ENCODE data around the gene MAPK13. TPM values are rescaled to one million over a fixed set of nuclear protein-coding genes. Genes with fewer than 3 reads are reported as not detected.

MAPK13 gene
- polyA plus RNA-seq, 3 donors: 10.6 to 35.1 (median 12.1) TPM

DNA sequence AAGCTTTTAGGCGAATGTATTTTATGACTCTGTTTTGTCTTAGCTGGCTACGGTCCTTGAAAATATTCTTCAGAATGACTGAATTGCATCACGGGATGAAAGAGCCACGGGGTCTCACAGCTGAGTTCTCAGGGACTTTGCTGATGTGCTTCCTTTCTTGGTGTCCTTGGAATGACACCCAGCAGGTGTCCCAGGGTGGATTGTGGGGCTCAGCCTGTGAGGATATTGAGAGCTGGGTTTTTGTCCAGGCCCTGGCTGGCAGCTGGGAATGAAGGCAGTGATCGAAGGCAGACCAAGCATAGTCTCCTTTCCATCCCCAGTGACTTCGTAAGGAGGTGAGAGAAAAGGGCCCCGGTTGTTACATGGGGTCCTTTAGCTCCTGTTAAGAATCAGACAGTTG is 18.8 kb upstream of the MAPK13 start:
- no peak overlapping the region for H3K27ac ChIP-seq (ENCODE audit: low read depth, low read length)
- 91 to 96% (median 95%) methylated on average over 7 of the region's 7 CpGs for WGBS, 3 donors

DNA sequence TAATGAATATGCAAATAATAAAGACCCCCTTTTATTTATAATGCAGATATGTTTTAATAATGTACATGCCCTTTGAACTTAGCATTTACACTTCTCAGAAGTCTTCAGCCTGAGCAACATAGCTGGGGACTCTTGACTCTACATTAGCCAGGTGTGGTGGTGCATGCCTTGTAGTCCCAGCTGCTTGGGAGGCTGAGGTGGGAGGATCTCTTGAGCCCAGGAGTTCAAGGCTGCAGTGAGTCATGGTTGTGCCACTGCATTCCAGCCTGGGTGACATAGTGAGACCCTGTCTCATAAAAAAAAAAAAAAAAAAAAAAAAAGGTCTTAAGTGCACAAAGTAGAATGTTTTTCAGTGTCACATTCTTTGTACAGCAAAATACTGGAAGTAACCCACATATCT is 17.3 kb upstream of the MAPK13 start:
- no peak overlapping the region for H3K27ac ChIP-seq (ENCODE audit: low read depth, low read length)

DNA sequence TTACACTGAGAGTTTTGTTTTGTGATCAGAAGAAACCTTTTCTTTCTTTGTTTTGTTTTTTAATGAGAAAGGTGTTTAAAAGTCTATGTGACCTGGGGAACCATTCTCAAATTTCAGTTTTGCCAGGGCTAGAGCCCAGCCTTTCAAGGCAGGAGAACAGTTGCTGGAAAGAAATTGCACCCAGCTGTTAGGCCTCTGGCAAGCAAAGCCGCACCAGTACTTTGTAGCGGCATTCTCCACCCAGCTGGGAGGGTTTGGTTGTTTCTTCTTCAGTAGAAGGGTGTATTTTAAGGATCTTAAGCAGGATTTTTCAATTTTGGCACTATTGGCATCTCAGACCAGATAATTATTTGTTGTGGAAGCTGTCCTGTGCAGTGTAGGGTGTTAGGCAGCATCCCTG is 16.6 kb upstream of the MAPK13 start:
- 81 to 85% (median 82%) methylated on average over 2 of the region's 2 CpGs for WGBS, 3 donors
- H3K27ac ChIP-seq (ENCODE audit: low read depth, low read length): no peak overlapping the region

DNA sequence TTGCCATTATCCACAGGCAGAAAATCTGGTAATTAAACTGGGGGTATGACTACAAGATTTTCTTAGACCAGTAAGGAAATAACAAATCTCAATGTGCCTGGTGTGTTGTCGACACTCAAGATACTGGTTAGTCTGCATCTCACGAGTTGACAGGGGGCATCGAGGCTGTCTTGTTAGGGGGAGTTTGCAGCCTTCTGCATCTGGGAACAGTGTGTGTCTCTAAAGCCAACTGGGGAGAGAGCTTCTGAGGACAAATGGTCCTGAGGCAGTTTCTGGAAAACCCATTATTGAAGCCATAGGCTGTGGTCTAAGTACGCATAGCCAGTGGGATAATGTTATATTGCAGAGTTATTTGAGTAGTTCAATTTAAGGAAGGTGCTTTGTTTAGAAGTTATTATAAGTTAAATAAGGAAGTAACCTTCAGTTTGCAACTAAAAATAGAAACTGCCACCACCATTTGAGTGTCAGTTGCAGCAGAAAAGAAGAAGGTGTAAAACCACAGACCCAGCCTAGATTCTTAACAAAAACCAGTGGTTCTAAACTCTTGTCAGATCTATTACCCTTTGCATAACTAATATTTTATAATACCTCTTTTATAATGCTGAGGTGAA is 15.4 kb upstream of the MAPK13 start:
- H3K27ac ChIP-seq (ENCODE audit: low read depth, low read length): no peak overlapping the region
- 52 to 63% (median 63%) methylated on average over 4 of the region's 4 CpGs for WGBS, 3 donors

DNA sequence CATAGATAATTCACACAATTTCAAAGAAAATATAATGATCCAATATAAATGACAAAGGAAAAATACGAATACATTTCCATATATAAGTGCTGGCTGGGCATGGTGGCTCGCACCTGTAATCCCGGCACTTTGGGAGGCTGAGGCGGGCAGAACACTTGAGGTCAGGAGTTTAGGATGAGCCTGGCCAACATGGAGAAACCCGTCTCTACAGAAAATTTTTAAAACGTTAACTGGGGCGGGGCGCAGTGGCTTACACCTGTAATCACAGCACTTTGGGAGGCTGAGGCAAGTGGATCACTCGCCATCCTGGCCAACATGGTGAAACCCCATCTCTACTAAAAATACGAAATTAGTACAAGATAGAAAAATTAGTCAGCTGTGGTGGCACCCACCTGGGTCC is 14.9 kb upstream of the MAPK13 start:
- WGBS, 3 donors: 90 to 92% (median 90%) methylated on average over 10 of the region's 10 CpGs

DNA sequence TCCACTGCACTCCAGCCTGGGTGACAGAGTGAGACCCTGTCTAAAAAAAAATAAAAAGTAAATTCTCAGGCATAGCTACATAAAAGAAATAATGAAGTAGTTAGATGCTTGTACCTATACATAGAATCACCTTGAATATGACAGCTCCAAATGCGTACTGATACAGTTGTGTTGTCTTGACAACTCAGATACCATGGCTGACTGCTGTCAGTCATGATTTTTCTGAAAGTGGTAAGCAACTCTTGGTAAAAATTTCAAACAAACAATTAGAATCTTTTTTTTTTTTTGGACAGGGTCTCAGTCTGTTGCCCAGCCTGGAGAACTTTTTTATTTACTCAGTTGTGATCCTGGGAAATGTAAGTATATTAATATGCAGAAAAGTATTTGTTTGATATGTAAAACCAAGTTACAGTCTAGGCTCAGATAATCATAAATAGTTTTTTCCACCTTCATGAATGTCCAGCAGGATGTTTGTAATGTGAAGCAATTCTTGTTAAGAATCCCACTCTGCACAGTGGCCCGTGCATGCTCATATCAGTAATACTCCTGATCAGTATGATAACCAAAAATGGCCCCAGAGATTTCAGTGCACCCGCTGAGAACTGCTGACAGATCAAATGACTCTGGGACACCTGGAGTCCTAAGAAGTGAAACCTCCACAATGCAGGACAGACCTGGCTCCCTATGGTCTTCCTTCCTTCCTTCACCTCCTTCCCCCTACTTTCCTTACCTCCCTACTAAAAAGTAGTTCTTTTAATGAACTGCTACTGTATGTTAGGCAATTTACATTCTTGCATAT is 14.0 kb upstream of the MAPK13 start:
- no peak overlapping the region for H3K27ac ChIP-seq (ENCODE audit: low read depth, low read length)
- WGBS, 3 donors: 48 to 85% (median 83%) methylated on average over 3 of the region's 3 CpGs

More for the DNA sequence above, 14.9 kb upstream of the MAPK13 start:
- H3K27ac ChIP-seq (ENCODE audit: low read depth, low read length): no peak overlapping the region

DNA sequence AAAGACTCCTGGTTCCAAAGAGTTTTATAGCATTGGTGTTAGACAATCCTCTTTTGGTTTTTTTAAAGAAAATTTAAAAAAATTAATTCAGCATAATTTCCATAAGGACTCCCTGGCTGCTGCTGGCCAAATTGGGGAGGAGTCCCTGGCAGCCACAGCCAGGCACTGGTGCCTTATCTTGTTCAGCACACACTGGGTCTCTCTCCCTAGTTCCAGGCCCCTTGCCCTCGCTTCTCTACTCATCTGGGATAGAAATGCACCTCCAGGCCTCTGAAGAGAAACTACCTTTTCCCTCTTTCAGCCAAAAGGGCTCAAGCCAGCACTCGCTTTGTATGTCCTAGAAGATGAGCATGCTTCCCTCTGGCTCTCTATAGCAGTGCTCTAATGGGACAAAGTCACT is 13.4 kb upstream of the MAPK13 start:
- 94 to 100% (median 96%) methylated on average over 2 of the region's 2 CpGs for WGBS, 3 donors
- H3K27ac ChIP-seq (ENCODE audit: low read depth, low read length): no peak overlapping the region

DNA sequence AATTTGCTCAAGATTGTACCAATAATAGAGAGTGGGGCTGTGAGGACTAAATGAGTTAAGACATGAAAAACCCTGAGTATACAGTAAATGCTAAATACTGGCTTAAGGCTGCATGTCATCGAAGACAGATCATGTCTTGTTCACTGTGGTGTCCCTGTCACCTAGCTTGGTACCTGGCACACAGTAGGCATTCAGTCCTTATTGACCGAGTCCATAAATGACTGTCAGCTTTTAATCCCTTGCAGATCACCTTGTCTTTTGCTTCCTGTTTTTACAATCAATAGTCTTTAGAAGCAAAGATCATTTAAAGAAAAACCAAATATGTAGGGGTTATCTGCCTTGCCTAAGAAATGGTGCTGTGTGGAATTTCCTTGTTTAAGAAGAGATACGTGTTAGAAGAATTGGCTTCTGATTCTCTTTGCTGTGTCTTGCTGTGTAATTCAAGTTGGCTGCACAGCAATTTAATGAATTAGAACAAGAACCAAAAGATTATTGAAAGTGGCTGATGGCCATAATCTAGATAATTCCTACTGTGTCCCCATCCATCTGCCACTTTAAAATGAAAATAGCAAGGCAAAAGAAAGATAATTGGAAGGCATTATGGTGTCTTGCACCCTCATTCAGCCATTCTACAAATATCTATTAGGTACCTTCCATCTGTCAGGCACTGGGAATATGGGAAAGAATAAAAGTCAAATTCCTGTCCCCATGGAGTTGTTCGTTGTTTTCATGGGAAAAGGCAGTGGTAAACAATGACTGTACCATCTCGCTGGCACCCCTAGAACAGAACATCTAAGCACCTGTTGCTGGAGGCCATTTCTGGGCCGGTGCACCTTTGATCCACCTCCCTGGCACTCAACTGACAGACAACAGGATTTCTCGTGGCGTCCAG is 12.4 kb upstream of the MAPK13 start:
- WGBS, 3 donors: 82 to 87% (median 84%) methylated on average over 8 of the region's 8 CpGs
- no peak overlapping the region for H3K27ac ChIP-seq (ENCODE audit: low read depth, low read length)

DNA sequence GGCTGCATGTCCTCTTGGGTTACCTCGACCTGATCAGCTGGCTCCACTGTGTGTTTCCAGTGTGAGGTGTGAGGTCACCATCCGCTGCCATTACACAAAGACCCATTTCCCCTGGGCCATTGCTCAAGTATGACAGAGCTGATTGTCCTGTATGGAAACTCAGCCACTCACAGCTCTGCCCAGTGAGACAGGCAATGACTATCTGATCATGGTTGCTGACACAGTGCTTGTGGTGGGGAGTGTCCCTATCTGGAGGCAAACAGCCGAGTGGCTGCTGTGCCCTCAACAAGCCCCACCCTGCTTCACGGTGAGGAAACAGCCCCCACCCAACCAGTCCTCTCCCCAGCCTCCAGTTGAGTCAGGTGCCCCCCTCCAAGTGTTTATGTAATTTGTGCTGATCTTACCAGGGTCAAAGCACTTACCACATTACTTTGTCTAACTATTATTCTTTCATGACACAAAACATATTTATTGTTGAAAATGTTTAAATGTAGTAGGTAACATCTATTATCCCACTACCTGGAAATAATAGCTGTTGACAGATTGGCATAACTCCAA is 11.7 kb upstream of the MAPK13 start:
- H3K27ac ChIP-seq (ENCODE audit: low read depth, low read length): no peak overlapping the region
- 35 to 67% (median 39%) methylated on average over 4 of the region's 4 CpGs for WGBS, 3 donors

DNA sequence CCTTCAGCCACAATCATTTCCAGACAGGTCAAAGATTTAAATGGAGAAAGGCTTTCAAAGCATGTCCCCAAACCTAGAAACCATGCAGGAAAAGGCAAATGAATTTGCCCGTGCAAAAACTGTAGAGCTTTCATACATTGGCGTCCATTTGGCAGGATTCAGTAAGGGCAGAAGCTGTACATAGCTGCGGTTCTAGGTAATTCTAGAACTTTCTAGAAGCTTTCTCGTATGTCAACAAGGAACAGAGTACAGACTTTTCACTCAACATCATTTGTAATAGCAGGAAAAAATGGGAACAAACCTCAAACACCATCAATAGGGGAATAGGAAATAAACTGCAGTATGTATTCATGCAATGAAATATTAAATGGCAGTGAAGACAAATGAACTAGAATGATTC is 11.1 kb upstream of the MAPK13 start:
- WGBS, 3 donors: 70 to 79% (median 76%) methylated on average over 4 of the region's 4 CpGs
- no peak overlapping the region for H3K27ac ChIP-seq (ENCODE audit: low read depth, low read length)

DNA sequence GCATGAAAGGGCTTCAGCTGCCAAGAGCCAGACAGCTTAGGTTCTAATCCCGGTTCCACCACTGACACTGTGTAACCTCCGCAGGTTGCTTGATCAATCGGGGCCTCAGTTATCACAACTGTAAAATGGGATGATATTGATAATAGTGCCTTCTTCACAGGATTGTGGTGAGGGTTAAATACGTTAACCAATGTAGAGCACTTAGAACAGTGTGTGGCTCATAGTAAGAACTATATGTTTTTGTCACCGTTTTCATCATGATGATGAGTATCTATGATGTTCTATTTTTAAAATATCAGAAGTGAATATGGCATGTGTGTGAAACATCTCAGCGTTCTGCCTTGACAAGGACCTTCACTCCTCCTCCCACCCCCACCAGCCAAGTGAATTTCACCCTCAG is 10.3 kb upstream of the MAPK13 start:
- H3K27ac ChIP-seq (ENCODE audit: low read depth, low read length): no peak overlapping the region
- 81 to 85% (median 83%) methylated on average over 6 of the region's 6 CpGs for WGBS, 3 donors

DNA sequence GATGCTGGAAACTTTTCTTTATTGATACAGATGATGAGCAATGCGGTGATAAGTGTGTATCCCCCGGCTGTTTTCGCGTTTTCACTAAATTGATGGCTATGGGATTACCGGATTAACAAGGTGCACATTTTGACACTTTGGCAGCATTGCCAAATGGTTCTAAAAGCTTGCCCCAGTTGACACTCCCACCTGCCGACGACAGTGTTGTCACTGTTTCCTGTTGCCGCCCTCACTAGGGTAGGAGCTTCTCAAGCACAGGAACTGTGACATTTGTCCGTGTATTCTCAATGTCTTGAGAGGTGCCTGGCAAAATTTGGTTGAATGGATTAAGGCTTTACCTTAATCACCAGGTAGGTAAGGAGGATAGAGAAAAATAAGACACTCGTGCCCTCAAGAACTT is 9.8 kb upstream of the MAPK13 start:
- H3K27ac ChIP-seq (ENCODE audit: low read depth, low read length): peak overlapping the region; percentile 48

DNA sequence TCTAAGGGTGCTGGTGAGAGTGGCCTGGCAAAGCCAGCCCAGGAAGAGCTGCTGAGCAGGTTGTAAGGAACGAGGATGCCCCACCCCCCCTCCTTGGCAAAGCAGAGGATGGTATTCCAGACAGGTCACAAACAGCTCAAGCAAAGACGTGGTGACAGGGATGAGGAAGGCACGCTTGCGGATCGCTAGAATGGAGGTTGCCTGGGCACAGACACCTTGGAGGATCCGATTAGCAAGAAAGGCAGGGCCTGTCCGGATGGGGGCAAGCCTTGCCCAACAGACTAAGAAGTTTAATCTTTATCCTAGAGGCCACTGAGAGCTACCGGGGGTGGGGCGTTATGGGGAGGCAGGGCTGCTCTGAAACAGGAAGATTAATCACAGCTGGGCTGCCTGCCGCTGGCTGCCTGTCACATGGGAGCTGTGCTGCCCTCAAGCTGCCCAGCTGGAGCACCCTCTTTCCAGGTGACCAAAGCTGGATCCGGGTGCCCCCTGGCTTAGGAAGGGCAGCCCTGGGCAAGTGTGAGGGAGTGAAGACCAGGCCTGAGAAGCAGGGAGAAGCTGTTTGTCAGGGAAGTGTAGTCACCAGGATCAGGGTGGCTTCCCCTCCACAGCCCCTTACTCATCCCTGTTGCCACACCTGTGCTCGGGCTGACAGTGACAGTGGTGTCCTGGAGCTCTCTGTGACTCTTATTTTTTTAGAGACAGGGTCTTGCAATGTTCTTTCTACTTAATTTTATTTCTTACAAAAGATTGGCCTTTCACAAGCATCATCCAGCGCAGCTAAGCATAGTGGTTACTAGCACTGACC is 9.1 kb upstream of the MAPK13 start:
- WGBS, 3 donors: 24 to 40% (median 27%) methylated on average over 13 of the region's 13 CpGs
- peak overlapping the region; percentile 48 for H3K27ac ChIP-seq (ENCODE audit: low read depth, low read length)

More for the DNA sequence above, 9.8 kb upstream of the MAPK13 start:
- WGBS, 3 donors: 34 to 66% (median 36%) methylated on average over 10 of the region's 10 CpGs

DNA sequence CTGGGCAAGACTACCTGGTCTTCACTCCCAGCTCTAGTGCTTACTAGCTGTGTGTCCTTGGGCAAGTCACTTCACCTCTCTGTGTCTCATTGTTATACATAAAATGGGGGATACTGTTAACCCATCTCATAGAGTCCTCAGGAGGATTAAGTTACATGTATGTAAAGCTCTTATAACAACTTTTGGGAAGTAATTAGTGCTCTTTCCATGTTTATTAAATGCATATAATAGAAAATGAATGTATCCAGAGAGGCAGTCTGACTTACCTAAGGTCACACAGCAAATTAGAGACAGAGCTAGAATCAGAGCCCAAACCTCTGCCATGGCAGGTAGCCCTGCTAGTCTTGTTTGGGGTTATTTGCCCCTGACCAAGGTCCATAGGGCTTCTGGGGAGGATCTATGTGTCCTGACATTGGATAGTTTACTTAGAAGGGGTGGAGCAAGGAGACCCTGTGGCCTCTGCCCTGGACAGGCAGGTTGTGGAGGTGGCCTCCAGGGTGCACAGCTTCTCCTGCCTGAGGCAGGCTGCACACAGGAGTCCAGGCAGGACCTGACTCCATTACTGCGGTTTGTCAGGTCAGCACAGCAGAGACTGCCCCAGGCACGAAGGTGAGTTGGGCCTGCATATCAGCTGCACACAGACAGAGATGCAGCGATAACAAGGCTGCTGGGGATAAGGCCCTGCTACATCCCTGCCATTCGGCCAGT is 8.4 kb upstream of the MAPK13 start:
- no peak overlapping the region for H3K27ac ChIP-seq (ENCODE audit: low read depth, low read length)
- 81 to 86% (median 83%) methylated on average over 4 of the region's 4 CpGs for WGBS, 3 donors

DNA sequence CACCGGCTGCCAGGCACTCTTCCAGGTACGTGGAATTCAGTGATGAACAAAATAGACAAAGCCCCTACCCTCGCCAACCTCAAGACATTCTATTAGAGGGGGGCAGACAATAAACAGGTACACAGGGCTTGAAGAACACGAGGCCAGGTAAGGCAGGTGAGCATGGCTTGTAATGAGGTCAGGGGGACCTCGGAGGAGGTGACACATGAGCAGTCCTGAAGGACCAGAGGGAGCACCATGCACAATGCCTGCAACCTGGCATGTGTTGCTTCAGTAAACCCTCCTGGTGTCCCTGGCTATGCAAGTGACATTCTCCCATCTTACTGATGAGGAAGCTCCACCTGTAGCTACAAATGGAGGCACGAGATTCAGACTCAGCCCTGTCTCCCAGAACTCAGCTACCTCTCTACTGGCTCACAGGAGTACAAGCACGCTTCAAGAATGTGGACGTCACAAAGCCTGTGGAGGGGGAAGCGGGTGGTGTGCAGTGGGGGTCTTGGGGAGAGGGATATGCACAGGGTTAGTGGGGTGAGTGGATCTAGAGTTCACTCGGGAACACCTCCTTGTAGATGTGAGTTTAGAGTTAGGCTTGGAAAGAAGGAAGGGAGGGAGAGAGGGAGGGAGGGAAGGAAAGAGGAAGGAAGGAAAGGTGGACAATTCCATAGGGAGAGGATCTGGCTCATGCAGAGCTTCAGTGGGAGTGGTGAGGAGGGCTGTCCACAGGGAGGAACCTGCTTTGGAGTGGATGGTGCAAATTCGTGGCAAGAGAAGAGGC is 7.6 kb upstream of the MAPK13 start:
- 75 to 78% (median 77%) methylated on average over 11 of the region's 11 CpGs for WGBS, 3 donors
- H3K27ac ChIP-seq (ENCODE audit: low read depth, low read length): no peak overlapping the region

DNA sequence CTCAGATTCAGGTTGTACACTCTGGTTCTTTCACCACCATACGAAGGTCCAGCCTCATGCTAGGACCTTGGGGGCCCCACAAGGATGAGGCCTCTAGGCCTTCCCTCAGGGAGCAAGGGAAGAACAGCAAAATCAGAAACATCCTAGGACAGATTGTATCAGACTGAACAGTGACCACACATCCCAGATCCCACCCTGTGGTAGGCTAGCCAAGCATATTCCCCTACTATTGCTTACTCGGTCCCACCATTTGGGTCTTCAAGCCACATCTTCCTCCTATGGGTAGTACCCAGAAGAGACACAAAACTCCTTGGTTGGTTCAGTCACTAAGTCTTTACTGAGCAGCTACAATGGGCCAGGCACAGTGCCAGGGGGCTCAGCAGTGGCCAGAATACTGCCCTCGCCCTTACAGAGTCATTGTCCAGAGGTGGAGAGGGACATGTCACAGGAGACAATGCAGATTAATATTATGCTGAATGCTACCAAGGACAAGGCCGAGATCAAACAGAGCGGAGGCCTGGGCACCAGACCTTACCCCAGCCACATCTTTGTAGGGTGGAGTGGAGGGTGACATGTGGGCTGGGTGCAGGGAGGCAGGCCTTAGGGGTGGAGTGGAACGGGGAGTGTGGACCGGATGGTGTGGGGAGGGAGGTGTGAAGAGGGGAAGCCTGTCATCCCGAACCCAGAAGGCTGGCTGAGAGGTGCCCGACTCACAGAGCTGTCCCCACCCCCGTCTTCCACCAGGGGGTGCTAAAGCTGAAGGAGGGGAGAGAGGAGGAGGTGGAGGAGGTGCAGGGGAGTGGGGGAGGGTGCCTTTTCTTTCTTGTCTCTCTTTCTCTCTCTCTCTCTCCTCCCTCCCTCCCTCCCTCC is 6.8 kb upstream of the MAPK13 start:
- no peak overlapping the region for H3K27ac ChIP-seq (ENCODE audit: low read depth, low read length)

More for the DNA sequence above, 6.8 kb upstream of the MAPK13 start:
- WGBS, 3 donors: 36 to 38% (median 36%) methylated on average over 9 to 10 of the region's 10 CpGs
